HL-60/S4 treated with phorbol 12-myristate 13-acetate at 8.2 ng/mL for 4 days and 3 days (cell line): ENCODE measurements around the gene EIF3M.

Experiments
- in situ Hi-C: fragments of 300-500 bp; cut with MboI; formaldehyde crosslinking; loops from 2 replicates; pipeline ENCODE4 v1.15.0; 2022; ENCODE audit warnings: low sequenced_read_pairs

Gene EIF3M

GRCh38 chr11:32583459-32584271 lies at the start of gene EIF3M:
Gene EIF3M, plus strand, starts transcription at chr11:32583831. Its CDS starts 57 bp downstream, at chr11:32583888.
- in situ Hi-C loops, result no loop called here

- in situ Hi-C loops, result no loop called here
These were observed 44.8 kb upstream of the EIF3M start for GRCh38 chr11:32538804-32539203.

- in situ Hi-C loops, result no loop called here
These were observed 33.9 kb upstream of the EIF3M start for GRCh38 chr11:32549611-32550187.

- in situ Hi-C loops, result no loop called here
These were observed 33.4 kb upstream of the EIF3M start for GRCh38 chr11:32550207-32550606.

- in situ Hi-C loops, result no loop called here
These were observed 28.5 kb upstream of the EIF3M start for GRCh38 chr11:32555091-32555490.

- in situ Hi-C loops, result no loop called here
These were observed 27.7 kb upstream of the EIF3M start for GRCh38 chr11:32555895-32556294.

- in situ Hi-C loops, result no loop called here
These were observed 21.8 kb upstream of the EIF3M start for GRCh38 chr11:32561835-32562234.

GRCh38 chr11:32562839-32563599 lies 20.6 kb upstream of the EIF3M start:
- in situ Hi-C loops, result no loop called here

- in situ Hi-C loops, result no loop called here
These were observed 20.1 kb upstream of the EIF3M start for GRCh38 chr11:32563600-32563959.

GRCh38 chr11:32566517-32566916 lies 17.1 kb upstream of the EIF3M start:
- in situ Hi-C loops, result no loop called here

GRCh38 chr11:32567154-32567553 lies 16.5 kb upstream of the EIF3M start:
- in situ Hi-C loops, result no loop called here

GRCh38 chr11:32569313-32569881 lies 14.2 kb upstream of the EIF3M start:
- in situ Hi-C loops, result no loop called here

GRCh38 chr11:32571039-32571438 lies 12.6 kb upstream of the EIF3M start:
- in situ Hi-C loops, result no loop called here

- in situ Hi-C loops, result no loop called here
These were observed 10.4 kb upstream of the EIF3M start for GRCh38 chr11:32573228-32573627.

GRCh38 chr11:32574421-32574820 lies 9.2 kb upstream of the EIF3M start:
- in situ Hi-C loops, result no loop called here

GRCh38 chr11:32575070-32575469 lies 8.6 kb upstream of the EIF3M start:
- in situ Hi-C loops, result no loop called here

- in situ Hi-C loops, result no loop called here
These were observed 7.2 kb upstream of the EIF3M start for GRCh38 chr11:32576456-32576855.

- in situ Hi-C loops, result no loop called here
These were observed 2.7 kb upstream of the EIF3M start for GRCh38 chr11:32580967-32581366.

GRCh38 chr11:32581556-32581955 lies 2.1 kb upstream of the EIF3M start:
- in situ Hi-C loops, result no loop called here

- in situ Hi-C loops, result no loop called here
These were observed 1.3 kb downstream of the EIF3M start for GRCh38 chr11:32584921-32585320.

- in situ Hi-C loops, result no loop called here
These were observed 3.1 kb downstream of the EIF3M start for GRCh38 chr11:32586576-32587190.
